ENCODE data around the gene CELSR2. TPM values are rescaled to one million over a fixed set of nuclear protein-coding genes. Genes with fewer than 3 reads are reported as not detected.
A peak's percentile ranks its signal among the peaks of the same experiment; 100 is the strongest.

The CELSR2 gene
- total RNA-seq, 2 donors from 2014 or later: 0.77 to 1.3 TPM

- ATAC-seq (replicated peaks): peak; percentile 28
- H3K4me3 Mint-ChIP-seq: no peak overlapping the region
These were observed 8.9 kb upstream of the CELSR2 start for GRCh38 chr1:109240158-109241152.

GRCh38 chr1:109241344-109241743 is 8.0 kb upstream of the CELSR2 start:
- peaks cover 10% of the 10 kb centered on the region for H3K27me3 Mint-ChIP-seq
- H3K36me3 Mint-ChIP-seq (ENCODE audit: low read depth): peaks cover 28% of the 10 kb centered on the region
- H3K9me3 Mint-ChIP-seq: no peaks in the 10 kb centered on the region
- H3K27ac Mint-ChIP-seq: no peak overlapping the region
- ATAC-seq (replicated peaks): no peak
- no peak overlapping the region for H3K4me3 Mint-ChIP-seq
- peaks cover 12% of the 10 kb centered on the region for H3K4me1 Mint-ChIP-seq

More at GRCh38 chr1:109240158-109241152, 8.9 kb upstream of the CELSR2 start:
- Mint-ChIP-seq H3K9me3 (no peaks in the 10 kb centered on the region), H3K4me1 (peaks cover 12% of the 10 kb centered on the region), H3K27ac (peak overlapping the region; percentile 39), H3K27me3 (peaks cover 9% of the 10 kb centered on the region), H3K36me3 (ENCODE audit: low read depth) (peaks cover 37% of the 10 kb centered on the region)

GRCh38 chr1:109241841-109242345 is 7.4 kb upstream of the CELSR2 start:
- Mint-ChIP-seq H3K36me3 (ENCODE audit: low read depth) (peaks cover 23% of the 10 kb centered on the region), H3K4me1 (peaks cover 12% of the 10 kb centered on the region), H3K27ac (peak overlapping the region; percentile 24), H3K4me3 (no peak overlapping the region), H3K27me3 (peaks cover 14% of the 10 kb centered on the region), H3K9me3 (no peaks in the 10 kb centered on the region)
- no peak for ATAC-seq (replicated peaks)

DNA sequence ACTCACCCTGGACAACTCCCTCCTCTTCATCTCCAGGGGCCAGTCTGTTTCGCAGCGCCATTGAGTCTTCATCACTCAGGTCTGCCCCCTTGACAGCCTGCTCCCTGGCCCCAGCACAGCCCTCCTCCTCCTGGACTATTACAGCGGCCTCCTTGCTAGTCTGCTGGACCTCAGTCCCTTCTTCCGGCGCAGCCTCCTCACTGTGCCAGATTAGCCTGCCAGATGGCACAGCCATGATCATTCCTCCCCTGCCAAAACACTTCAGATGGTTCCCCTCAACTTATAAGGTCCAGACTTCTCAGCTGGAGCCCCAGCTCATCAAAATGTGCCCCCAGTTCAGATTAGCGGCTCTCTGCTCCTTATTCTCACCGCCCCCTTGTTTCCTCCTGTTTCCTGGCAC is 7.0 kb upstream of the CELSR2 start:
- H3K27ac Mint-ChIP-seq: peak overlapping the region; percentile 24
- H3K27me3 Mint-ChIP-seq: peaks cover 14% of the 10 kb centered on the region
- peaks cover 18% of the 10 kb centered on the region for H3K36me3 Mint-ChIP-seq (ENCODE audit: low read depth)
- no peak overlapping the region for H3K4me3 Mint-ChIP-seq
- peaks cover 12% of the 10 kb centered on the region for H3K4me1 Mint-ChIP-seq
- H3K9me3 Mint-ChIP-seq: no peaks in the 10 kb centered on the region
- no peak for ATAC-seq (replicated peaks)

DNA sequence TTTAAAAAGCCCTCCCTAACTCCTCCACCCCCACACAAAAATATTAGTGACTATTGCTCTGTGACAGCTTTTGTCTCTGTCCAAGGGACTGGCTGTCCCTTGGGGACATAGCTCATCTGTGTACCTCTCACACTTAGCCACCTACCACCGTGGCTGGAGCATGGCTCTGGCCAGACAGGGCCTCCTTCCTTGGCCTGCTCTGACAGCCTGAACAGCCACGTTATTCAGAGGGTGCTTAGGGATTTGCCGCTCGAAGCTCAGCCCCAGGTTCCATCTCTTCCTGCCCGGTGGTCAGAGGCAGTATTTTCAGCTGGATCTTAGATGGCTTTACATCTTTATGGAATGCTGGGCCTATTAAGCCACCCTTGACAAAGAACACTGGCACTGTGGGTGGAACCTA is 6.1 kb upstream of the CELSR2 start:
- Mint-ChIP-seq H3K36me3 (ENCODE audit: low read depth) (peaks cover 9% of the 10 kb centered on the region), H3K4me1 (peaks cover 12% of the 10 kb centered on the region), H3K4me3 (no peak overlapping the region), H3K27ac (no peak overlapping the region), H3K9me3 (no peaks in the 10 kb centered on the region), H3K27me3 (peaks cover 14% of the 10 kb centered on the region)
- no peak for ATAC-seq (replicated peaks)

- peaks cover 14% of the 10 kb centered on the region for H3K27me3 Mint-ChIP-seq
- H3K4me1 Mint-ChIP-seq: peaks cover 12% of the 10 kb centered on the region
- H3K36me3 Mint-ChIP-seq (ENCODE audit: low read depth): peaks cover 1% of the 10 kb centered on the region
- H3K27ac Mint-ChIP-seq: no peak overlapping the region
- no peak overlapping the region for H3K4me3 Mint-ChIP-seq
- no peak for ATAC-seq (replicated peaks)
- H3K9me3 Mint-ChIP-seq: no peaks in the 10 kb centered on the region
These were observed 5.3 kb upstream of the CELSR2 start for GRCh38 chr1:109243860-109244552.

DNA sequence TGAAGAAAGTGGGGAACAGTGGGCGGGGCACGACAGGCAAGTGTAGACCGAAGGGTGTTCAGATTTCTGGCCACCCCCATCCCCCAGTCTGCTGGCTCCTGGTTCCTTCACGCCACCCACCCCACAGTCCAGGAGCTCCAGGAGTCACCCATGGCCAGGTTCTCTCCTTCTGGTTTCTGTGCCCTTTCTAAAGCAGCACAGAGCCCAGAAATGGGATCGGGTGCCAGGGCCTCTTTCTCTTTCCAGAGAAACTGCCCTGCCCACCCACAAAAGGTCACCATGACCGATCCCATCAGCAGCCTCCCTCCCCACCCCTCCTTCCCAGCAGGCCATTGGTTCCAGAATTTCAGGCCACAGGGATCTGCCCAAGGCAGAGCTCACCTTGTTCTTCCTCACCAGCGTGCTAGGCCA is 3.2 kb upstream of the CELSR2 start:
- H3K27me3 Mint-ChIP-seq: peaks cover 14% of the 10 kb centered on the region
- ATAC-seq (replicated peaks): no peak
- no peak overlapping the region for H3K4me3 Mint-ChIP-seq
- H3K36me3 Mint-ChIP-seq (ENCODE audit: low read depth): no peaks in the 10 kb centered on the region
- H3K4me1 Mint-ChIP-seq: peaks cover 12% of the 10 kb centered on the region
- H3K27ac Mint-ChIP-seq: no peak overlapping the region
- no peaks in the 10 kb centered on the region for H3K9me3 Mint-ChIP-seq

GRCh38 chr1:109247401-109248365 is 1.7 kb upstream of the CELSR2 start:
- Mint-ChIP-seq H3K27ac (no peak overlapping the region), H3K27me3 (peaks cover 9% of the 10 kb centered on the region), H3K36me3 (ENCODE audit: low read depth) (no peaks in the 10 kb centered on the region), H3K9me3 (no peaks in the 10 kb centered on the region), H3K4me1 (no peaks in the 10 kb centered on the region), H3K4me3 (no peak overlapping the region)
- ATAC-seq (replicated peaks): no peak

GRCh38 chr1:109248444-109248796 is 919 bp upstream of the CELSR2 start:
- Mint-ChIP-seq H3K27me3 (peaks cover 9% of the 10 kb centered on the region), H3K36me3 (ENCODE audit: low read depth) (no peaks in the 10 kb centered on the region), H3K4me3 (no peak overlapping the region), H3K9me3 (no peaks in the 10 kb centered on the region), H3K27ac (no peak overlapping the region), H3K4me1 (no peaks in the 10 kb centered on the region)
- no peak for ATAC-seq (replicated peaks)

DNA sequence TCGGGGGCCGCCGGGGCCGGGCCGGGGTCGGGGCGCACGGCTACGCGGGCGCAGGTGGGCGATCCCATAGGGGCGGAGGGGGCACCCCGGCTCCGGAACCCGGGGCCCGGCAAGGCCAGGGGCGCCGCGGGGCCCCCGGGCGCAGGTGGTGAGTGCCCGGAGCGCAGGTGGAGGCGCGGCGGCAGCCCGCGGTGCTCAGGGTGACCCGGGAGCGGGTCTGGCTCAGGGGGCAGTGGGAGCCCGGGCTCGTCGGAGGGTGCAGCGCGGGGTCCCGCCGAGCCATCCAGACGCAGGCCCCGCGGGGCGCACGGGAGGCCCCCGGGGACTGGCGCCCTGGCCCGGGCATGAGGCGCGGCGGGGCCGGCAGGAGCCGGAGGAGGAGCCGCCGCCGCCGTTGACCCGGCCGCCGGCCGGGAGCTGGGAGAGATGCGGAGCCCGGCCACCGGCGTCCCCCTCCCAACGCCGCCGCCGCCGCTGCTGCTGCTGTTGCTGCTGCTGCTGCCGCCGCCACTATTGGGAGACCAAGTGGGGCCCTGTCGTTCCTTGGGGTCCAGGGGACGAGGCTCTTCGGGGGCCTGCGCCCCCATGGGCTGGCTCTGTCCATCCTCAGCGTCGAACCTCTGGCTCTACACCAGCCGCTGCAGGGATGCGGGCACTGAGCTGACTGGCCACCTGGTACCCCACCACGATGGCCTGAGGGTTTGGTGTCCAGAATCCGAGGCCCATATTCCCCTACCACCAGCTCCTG is 489 bp downstream of the CELSR2 start:
- Mint-ChIP-seq H3K4me3 (peak overlapping the region; percentile 44), H3K27ac (no peak overlapping the region), H3K4me1 (no peaks in the 10 kb centered on the region), H3K27me3 (peaks cover 4% of the 10 kb centered on the region), H3K36me3 (ENCODE audit: low read depth) (no peaks in the 10 kb centered on the region), H3K9me3 (no peaks in the 10 kb centered on the region)
- peak; percentile 58 for ATAC-seq (replicated peaks)

DNA sequence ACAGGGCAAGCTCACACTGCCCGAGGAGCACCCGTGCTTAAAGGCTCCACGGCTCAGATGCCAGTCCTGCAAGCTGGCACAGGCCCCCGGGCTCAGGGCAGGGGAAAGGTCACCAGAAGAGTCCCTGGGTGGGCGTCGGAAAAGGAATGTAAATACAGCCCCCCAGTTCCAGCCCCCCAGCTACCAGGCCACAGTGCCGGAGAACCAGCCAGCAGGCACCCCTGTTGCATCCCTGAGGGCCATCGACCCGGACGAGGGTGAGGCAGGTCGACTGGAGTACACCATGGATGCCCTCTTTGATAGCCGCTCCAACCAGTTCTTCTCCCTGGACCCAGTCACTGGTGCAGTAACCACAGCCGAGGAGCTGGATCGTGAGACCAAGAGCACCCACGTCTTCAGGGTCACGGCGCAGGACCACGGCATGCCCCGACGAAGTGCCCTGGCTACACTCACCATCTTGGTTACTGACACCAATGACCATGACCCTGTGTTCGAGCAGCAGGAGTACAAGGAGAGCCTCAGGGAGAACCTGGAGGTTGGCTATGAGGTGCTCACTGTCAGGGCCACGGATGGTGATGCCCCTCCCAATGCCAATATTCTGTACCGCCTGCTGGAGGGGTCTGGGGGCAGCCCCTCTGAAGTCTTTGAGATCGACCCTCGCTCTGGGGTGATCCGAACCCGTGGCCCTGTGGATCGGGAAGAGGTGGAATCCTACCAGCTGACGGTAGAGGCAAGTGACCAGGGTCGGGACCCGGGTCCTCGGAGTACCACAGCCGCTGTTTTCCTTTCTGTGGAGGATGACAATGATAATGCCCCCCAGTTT is 1.3 kb downstream of the CELSR2 start:
- peaks cover 4% of the 10 kb centered on the region for H3K27me3 Mint-ChIP-seq
- no peak for ATAC-seq (replicated peaks)
- H3K4me1 Mint-ChIP-seq: no peaks in the 10 kb centered on the region
- H3K36me3 Mint-ChIP-seq (ENCODE audit: low read depth): no peaks in the 10 kb centered on the region
- H3K4me3 Mint-ChIP-seq: peak overlapping the region; percentile 44
- no peak overlapping the region for H3K27ac Mint-ChIP-seq
- H3K9me3 Mint-ChIP-seq: no peaks in the 10 kb centered on the region

DNA sequence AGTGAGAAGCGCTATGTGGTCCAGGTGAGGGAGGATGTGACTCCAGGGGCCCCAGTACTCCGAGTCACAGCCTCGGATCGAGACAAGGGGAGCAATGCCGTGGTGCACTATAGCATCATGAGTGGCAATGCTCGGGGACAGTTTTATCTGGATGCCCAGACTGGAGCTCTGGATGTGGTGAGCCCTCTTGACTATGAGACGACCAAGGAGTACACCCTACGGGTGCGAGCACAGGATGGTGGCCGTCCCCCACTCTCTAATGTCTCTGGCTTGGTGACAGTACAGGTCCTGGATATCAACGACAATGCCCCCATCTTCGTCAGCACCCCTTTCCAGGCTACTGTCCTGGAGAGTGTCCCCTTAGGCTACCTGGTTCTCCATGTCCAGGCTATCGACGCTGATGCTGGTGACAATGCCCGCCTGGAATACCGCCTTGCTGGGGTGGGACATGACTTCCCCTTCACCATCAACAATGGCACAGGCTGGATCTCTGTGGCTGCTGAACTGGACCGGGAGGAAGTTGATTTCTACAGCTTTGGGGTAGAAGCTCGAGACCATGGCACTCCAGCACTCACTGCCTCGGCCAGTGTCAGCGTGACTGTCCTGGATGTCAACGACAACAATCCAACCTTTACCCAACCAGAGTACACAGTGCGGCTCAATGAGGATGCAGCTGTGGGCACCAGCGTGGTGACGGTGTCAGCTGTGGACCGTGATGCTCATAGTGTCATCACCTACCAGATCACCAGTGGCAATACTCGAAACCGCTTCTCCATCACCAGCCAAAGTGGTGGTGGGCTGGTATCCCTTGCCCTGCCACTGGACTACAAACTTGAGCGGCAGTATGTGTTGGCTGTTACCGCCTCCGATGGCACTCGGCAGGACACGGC is 2.2 kb downstream of the CELSR2 start:
- Mint-ChIP-seq H3K4me3 (peak overlapping the region; percentile 44), H3K27me3 (peaks cover 2% of the 10 kb centered on the region), H3K9me3 (no peaks in the 10 kb centered on the region), H3K27ac (no peak overlapping the region), H3K36me3 (ENCODE audit: low read depth) (no peaks in the 10 kb centered on the region), H3K4me1 (no peaks in the 10 kb centered on the region)
- no peak for ATAC-seq (replicated peaks)
